Measurements from ENCODE around the gene FEV.

FEV gene

DNA sequence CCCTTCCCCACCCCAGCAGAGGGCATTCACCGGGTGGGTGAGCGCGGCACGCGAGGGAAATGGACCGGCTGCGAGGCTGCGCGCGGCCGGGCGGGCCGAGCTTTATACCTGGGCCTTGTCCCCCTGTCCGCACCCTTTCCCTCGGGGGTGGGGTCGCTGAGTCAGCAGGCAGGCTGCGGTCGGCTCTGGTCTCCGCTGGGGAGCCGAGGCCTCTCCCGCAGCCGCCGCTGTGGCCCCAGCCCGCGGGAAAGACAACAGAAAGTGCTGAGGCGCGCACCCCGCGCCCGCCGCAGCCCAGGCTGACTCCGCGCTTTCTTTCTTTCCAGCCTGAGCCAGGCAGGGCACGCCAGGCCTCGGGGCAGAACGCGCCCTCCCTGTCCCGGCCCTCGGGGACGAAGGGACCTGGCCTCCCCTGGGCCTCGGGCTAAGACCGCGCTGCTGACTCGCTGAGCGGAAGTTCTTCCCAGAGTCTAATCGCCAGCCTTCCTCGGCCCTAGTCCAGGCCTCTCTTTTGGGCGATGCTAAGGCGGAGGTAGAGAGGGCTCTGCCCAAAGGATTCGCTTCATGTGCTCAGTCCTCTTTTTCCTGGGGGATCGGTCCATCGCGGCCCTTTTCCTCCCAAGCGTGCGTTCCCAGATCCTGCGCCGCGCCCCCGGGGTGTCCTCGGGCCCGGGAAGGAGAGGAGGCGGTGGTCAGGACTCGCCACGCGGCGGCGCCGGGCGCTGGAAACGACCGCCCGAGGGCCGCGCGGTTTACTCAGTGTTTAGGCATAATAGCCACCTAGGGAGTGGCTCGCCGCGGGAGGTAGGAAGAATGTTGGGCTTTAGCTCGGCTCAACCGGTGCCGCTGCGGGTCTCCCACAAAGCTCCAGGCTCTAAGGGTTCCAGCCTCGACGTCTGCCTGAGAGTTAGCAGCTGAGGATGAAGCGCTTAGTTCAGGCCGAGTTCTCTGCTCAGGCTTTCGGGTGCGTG lies 8.6 kb upstream of the FEV start, which contains the start of gene CRYBA2:
TSS of gene CRYBA2 (minus strand) at position 78 of the 971 bp plus-strand sequence. CDS start 246 bp downstream, outside the sequence.
- DNase-seq (ENCODE audit: low read depth in 2 of 2) = no peak

DNA sequence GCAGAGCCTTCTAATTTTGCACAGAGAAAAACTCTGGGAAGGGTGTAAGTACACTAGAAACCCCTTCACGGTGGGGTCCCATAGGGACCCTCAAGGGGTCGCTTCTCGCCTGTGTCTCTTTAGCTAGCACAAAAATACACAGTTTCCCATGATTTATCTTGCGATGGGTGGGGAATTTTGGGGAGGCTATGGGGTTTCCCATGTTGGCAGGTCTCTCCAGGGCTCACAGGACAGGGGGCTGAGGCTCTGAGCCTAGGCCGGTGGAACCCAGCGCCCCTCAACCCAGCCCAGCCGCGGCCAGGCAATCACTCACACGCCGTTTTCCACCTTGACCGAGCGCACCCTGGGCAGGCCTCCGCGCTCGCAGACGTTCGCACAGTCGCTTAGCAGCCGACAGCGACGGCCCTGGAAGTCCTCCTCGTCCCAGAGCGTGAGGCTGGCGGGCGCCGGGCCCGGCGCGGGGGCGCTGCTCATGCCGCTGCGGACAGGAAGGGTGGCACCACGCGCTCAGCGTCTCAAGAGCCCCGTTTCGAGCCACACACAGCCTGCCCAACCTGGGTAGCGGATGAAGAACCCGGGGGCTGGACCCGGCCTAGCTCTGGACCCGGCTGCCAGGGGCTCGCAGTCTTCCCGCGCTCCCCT lies 7.8 kb upstream of the FEV start:
- DNase-seq (ENCODE audit: low read depth in 2 of 2) = no peak

GRCh38 chr2:218992196-218992595 lies 7.2 kb upstream of the FEV start:
- DNase-seq (ENCODE audit: low read depth in 2 of 2) = no peak

DNA sequence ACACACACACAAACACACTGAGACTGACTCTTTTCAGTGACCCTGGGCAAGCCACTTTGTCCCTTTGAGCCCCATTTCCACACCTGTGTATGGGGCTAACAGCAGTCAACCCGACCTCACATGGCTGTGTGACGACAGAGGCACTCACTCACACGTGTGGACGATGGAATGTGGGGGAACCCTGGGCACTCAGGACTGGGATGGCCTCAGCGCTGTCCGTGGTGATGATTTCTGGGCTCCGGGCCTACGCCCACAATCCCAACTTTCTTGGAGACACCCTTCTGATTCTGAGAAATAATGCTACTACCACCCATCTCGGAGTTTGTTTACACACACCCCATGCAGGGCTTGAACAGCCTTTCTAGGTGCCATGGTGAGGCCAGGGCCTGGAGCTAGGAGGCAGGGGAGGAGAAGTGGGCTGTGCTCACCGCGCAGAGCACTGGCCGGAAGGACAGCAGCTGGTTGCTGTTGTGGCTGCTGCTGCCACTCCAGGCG lies 6.7 kb upstream of the FEV start:
- DNase-seq (ENCODE audit: low read depth in 2 of 2) = no peak

- DNase-seq (ENCODE audit: low read depth in 2 of 2) = no peak
Measured at GRCh38 chr2:218990612-218991011, 5.6 kb upstream of the FEV start.

DNA sequence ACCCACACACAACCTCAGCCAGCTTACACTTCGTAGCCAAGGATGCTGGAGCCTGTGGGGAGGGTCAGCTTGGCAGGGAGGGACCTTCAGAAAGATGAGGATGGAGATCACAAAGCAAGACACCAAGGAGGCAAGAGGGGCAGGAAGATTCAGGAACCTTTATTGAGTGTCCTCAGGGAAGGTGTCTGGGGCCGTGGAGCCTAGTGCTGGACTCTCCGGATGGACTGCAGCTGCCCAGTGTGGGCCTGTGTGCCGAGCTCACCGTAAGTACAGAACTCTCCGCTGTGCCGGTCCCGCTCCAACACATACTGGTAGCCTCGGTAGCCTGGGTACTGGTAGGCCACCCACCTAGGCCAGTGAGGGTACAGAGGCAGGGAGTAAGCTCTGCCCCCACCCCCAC lies 5.1 kb upstream of the FEV start:
- no peak for DNase-seq (ENCODE audit: low read depth in 2 of 2)

DNA sequence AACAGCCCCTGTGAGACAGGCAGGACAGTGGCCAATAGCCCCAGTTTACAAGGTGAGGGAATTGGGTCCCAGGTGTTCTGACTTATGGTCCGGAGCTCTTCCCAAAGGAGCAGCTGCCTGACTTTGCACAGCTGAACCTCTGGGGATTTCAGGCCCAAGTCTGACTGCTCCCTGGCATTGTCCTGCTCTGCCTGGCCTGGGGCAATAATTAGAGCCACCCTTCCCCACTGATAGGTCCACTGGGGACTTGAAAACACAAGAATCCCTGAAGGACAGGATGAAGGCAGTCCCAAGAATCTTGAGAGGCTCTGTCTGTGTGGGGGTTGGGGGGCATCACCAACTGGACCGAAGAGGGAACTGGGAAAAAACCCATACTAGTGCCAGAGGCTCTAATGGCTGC lies 3.7 kb upstream of the FEV start:
- DNase-seq (ENCODE audit: low read depth in 2 of 2) = no peak

DNA sequence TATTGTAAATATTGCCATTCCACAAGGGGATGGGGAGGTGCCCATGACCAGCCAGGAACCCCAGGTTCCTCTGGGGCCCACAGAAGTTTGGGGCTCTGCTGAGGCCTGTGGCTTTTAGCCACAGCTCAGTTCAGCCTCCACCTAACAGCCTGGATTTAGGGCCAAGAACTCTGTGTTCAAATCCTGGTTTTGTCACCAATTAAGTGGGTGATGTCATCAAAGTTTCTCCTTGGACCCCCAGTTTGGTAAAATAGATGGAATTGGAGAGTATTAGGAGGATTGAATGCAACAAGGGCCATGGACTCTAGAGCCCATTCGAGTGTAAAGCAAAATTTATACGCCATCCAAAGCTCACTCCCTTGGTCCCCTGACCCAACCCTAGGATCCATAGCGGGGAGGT lies 3.2 kb upstream of the FEV start:
- no peak for DNase-seq (ENCODE audit: low read depth in 2 of 2)

GRCh38 chr2:218986148-218986761 lies 1.3 kb upstream of the FEV start:
- no peak for DNase-seq (ENCODE audit: low read depth in 2 of 2)

GRCh38 chr2:218985325-218986091 lies 524 bp upstream of the FEV start:
- no peak for DNase-seq (ENCODE audit: low read depth in 2 of 2)

GRCh38 chr2:218984239-218985020 lies 554 bp downstream of the FEV start:
- no peak for DNase-seq (ENCODE audit: low read depth in 2 of 2)

DNA sequence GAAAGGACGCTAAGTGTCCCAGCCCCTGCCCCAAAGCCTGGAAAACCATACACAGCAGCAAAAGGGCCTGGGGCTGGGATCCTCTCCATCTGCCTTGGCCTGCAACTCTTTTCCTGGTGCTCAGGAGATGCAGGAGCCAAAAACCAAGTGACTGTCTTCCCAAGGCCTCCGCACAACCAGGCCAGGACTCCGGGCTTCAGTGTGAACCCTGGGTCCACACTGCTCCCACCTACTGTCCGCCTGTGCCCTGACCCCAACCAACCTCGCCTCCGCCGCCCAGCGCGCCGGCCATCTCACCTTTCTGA lies 1.1 kb downstream of the FEV start:
- no peak for DNase-seq (ENCODE audit: low read depth in 2 of 2)

- no peak for DNase-seq (ENCODE audit: low read depth in 2 of 2)
Measured at GRCh38 chr2:218983263-218983933, 1.6 kb downstream of the FEV start.

DNA sequence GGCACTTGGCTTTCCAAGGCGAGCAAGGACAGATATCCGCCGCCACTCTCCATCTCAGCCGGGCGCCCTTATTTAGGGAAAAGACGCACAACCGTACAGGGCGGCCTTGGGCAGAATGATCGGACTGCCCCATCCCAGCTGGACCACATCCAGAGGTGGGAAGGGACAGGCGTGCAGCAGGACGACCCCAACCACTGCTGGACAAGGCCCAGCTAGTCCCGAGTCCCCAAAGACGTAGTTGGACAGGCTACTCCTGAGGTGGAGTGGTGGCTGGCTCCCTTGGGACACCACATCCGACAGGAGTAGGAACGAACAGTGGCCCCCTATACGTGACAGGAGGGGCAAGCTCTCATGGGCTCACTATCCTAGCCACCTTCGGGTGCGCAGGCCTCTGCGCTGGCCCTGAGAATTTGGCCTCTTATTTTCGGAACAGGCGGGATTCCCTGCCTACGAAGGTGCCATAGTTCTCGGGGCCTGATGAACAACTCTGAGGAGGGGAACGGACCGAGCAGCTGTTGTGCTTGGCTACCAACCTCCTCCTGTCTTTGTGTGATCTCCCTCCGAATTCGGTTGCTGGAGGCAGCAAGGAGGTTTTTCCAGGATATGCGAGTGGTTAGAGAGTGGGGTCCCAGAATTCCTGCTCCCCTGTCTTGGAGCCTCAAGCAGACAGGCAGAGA lies 2.3 kb downstream of the FEV start:
- no peak for DNase-seq (ENCODE audit: low read depth in 2 of 2)

- no peak for DNase-seq (ENCODE audit: low read depth in 2 of 2)
Measured at GRCh38 chr2:218981881-218982585, 3.0 kb downstream of the FEV start.

DNA sequence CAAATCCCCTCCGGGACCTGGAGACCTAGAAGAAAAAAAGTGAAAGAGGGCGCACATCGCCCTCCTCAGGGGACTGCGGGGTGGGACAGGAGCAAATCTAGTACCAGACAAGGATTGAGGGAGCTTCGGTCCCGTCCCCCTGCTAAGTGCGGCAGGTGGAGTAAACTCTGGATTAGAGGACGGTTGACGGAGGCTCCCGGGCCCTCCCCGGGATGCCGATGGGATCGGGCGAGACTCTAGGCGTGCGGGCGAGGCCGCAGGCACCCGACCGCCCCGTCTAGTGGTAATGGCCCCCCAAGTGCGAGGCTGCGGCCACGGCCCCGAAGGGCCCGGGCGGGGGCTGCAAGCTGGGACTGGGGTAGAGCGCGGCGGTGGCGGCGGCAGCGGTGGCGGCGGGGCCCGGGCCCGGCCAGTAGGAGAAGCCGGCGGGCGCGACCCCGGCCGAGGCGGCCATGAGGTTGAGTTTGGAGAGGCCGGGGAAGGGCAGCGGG lies 3.5 kb downstream of the FEV start:
- no peak for DNase-seq (ENCODE audit: low read depth in 2 of 2)

DNA sequence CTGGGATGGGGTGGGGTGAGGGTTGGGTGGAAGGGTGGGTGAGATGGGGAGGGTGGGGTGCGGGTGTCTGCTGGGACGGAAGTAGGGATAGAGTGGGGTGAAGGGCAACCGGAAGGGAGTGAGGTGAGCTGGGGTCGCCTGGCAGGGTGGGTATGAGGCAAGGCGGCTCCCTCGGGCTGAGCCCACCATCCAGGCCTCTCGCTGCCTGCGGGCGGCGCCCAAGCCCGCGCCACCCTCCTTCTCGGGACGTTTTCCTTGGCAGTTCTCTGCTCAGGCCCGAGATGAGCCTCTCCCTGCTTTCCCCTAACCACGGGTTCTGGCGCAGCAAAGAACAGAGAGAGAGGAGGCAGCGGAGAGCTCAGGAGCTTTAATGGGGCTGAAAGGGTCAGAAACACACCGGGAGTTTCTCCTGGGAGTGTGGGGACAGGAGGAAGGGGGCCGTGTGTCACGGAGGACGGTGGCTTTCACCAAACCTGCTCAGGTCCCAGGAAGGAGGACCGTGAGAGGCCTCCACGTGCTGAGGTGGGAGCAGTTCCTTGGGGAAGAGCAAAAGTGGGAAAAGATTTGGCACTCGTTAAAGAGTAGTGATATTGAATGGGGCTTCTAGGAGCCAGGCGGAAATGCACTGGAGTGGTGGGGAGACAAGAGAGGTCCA lies 4.1 kb downstream of the FEV start:
- no peak for DNase-seq (ENCODE audit: low read depth in 2 of 2)

All from stimulated activated CD4-positive, alpha-beta T cell treated with anti-CD3 and anti-CD28 coated beads, Interleukin-15, amount 100 ng/mL, for 48 hours (primary cell).